Activated naive CD8-positive, alpha-beta T cell (primary cell): ENCODE results near the gene TLR8.
"Not testable (repeated sequence)": the region's sequence is repeated elsewhere in the genome, so short reads cannot be mapped to it uniquely, and the experiment has no call there.

Source experiments
- H3K27ac Mint-ChIP-seq: one replicate; pipeline ENCODE4 v1.8.0; 2021; ENCODE audit warnings: mixed read lengths
- H3K27me3 Mint-ChIP-seq: one replicate; pipeline ENCODE4 v1.8.0; 2021; ENCODE audit warnings: mixed read lengths
- H3K36me3 Mint-ChIP-seq: one replicate; pipeline ENCODE4 v1.8.0; 2021; ENCODE audit warnings: mixed read lengths
- H3K4me1 Mint-ChIP-seq: one replicate; pipeline ENCODE4 v1.8.0; 2021; ENCODE audit warnings: low read depth, mixed read lengths
- H3K4me3 Mint-ChIP-seq: one replicate; pipeline ENCODE4 v1.8.0; 2021; ENCODE audit warnings: mild to moderate bottlenecking, mixed read lengths
- H3K9me3 Mint-ChIP-seq: one replicate; pipeline ENCODE4 v1.8.0; 2021; ENCODE audit warnings: low read depth, mixed read lengths

Gene TLR8

DNA sequence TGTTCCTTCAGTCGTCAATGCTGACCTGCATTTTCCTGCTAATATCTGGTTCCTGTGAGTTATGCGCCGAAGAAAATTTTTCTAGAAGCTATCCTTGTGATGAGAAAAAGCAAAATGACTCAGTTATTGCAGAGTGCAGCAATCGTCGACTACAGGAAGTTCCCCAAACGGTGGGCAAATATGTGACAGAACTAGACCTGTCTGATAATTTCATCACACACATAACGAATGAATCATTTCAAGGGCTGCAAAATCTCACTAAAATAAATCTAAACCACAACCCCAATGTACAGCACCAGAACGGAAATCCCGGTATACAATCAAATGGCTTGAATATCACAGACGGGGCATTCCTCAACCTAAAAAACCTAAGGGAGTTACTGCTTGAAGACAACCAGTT lies 12.6 kb downstream of the TLR8 start:
- H3K27me3 Mint-ChIP-seq = no peaks in the 10 kb centered on the region
- H3K4me1 Mint-ChIP-seq = no peaks in the 10 kb centered on the region
- H3K4me3 Mint-ChIP-seq = no peak overlapping the region
- no peaks in the 10 kb centered on the region for H3K9me3 Mint-ChIP-seq
- no peak overlapping the region for H3K27ac Mint-ChIP-seq
- peaks cover 3% of the 10 kb centered on the region for H3K36me3 Mint-ChIP-seq

GRCh38 chrX:12919620-12920019 lies 13.2 kb downstream of the TLR8 start:
- H3K9me3 Mint-ChIP-seq = no peaks in the 10 kb centered on the region
- peaks cover 1% of the 10 kb centered on the region for H3K27me3 Mint-ChIP-seq
- no peak overlapping the region for H3K4me3 Mint-ChIP-seq
- no peak overlapping the region for H3K27ac Mint-ChIP-seq
- no peaks in the 10 kb centered on the region for H3K4me1 Mint-ChIP-seq
- peaks cover 3% of the 10 kb centered on the region for H3K36me3 Mint-ChIP-seq

- Mint-ChIP-seq H3K27me3 (peaks cover 1% of the 10 kb centered on the region), H3K27ac (no peak overlapping the region), H3K9me3 (no peaks in the 10 kb centered on the region), H3K4me1 (no peaks in the 10 kb centered on the region), H3K36me3 (peaks cover 3% of the 10 kb centered on the region), H3K4me3 (no peak overlapping the region)
Measured at GRCh38 chrX:12920990-12921389, 14.6 kb downstream of the TLR8 start.

GRCh38 chrX:12921886-12922598 lies 15.6 kb downstream of the TLR8 start:
- H3K9me3 Mint-ChIP-seq = no peaks in the 10 kb centered on the region
- no peak overlapping the region for H3K27ac Mint-ChIP-seq
- no peak overlapping the region for H3K4me3 Mint-ChIP-seq
- H3K27me3 Mint-ChIP-seq = peaks cover 1% of the 10 kb centered on the region
- no peaks in the 10 kb centered on the region for H3K4me1 Mint-ChIP-seq
- H3K36me3 Mint-ChIP-seq = peaks cover 3% of the 10 kb centered on the region

DNA sequence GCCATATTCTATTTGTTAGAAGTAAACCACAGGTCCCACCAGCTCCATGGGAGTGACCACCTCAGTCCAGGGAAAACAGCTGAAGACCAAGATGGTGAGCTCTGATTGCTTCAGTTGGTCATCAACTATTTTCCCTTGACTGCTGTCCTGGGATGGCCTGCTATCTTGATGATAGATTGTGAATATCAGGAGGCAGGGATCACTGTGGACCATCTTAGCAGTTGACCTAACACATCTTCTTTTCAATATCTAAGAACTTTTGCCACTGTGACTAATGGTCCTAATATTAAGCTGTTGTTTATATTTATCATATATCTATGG lies 16.1 kb downstream of the TLR8 start:
- H3K9me3 Mint-ChIP-seq = no peaks in the 10 kb centered on the region
- H3K4me3 Mint-ChIP-seq = no peak overlapping the region
- peaks cover 3% of the 10 kb centered on the region for H3K36me3 Mint-ChIP-seq
- no peaks in the 10 kb centered on the region for H3K4me1 Mint-ChIP-seq
- peaks cover 1% of the 10 kb centered on the region for H3K27me3 Mint-ChIP-seq
- no peak overlapping the region for H3K27ac Mint-ChIP-seq

DNA sequence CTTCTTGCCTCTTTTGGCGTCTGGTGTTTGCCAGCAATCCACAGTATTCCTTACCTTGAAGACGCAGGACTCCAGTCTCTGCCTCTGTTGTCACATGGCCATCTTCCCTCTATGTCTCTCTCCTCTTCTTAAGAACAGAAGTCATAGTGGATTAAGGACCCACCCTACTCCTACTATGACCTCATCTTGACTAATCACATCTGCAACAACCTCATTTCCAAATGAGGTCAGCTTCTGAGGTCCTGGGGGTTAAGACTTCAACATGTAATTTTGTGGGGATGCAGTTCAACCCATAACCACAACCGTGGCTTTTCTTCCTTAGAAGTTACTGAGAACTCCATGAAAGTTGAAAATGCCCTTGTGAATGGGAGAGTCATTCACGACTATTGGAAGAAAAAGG lies 23.3 kb downstream of the TLR8 start:
- no peaks in the 10 kb centered on the region for H3K27me3 Mint-ChIP-seq
- H3K4me1 Mint-ChIP-seq = no peaks in the 10 kb centered on the region
- H3K9me3 Mint-ChIP-seq = no peaks in the 10 kb centered on the region

GRCh38 chrX:12930150-12930549 lies 23.7 kb downstream of the TLR8 start:
- H3K4me1 Mint-ChIP-seq = no peaks in the 10 kb centered on the region
- no peak overlapping the region for H3K4me3 Mint-ChIP-seq
- H3K27ac Mint-ChIP-seq = no peak overlapping the region
- no peaks in the 10 kb centered on the region for H3K9me3 Mint-ChIP-seq
- H3K27me3 Mint-ChIP-seq = no peaks in the 10 kb centered on the region
- no peaks in the 10 kb centered on the region for H3K36me3 Mint-ChIP-seq

More for the DNA sequence above, 23.3 kb downstream of the TLR8 start:
- Mint-ChIP-seq H3K4me3 (no peak overlapping the region), H3K36me3 (no peaks in the 10 kb centered on the region), H3K27ac (no peak overlapping the region)

GRCh38 chrX:12932244-12932643 lies 25.8 kb downstream of the TLR8 start:
- Mint-ChIP-seq H3K27me3 (no peaks in the 10 kb centered on the region), H3K36me3 (no peaks in the 10 kb centered on the region), H3K27ac (no peak overlapping the region), H3K4me1 (no peaks in the 10 kb centered on the region), H3K4me3 (no peak overlapping the region), H3K9me3 (no peaks in the 10 kb centered on the region)

DNA sequence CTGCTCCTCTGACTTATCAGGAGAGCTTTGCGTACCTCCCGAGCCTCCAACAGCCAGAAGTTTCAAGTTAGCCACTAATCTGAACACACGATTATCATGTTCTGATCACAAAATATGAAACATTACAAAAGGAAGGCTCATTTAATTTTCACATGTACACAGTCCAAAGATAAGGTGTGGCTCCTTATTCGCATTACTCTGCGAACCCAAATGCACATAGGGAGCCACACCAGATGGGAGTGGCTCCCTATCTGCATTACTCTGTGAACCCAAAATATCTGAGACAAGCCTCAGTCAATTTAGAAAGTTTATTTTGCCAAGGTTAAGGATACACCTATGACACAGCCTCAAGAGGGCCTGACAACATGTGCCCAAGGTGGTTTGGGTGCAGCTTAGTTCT lies 28.4 kb downstream of the TLR8 start:
- H3K36me3 Mint-ChIP-seq = no peaks in the 10 kb centered on the region
- H3K9me3 Mint-ChIP-seq = no peaks in the 10 kb centered on the region
- H3K4me3 Mint-ChIP-seq = no peak overlapping the region
- no peaks in the 10 kb centered on the region for H3K27me3 Mint-ChIP-seq
- H3K4me1 Mint-ChIP-seq = no peaks in the 10 kb centered on the region
- no peak overlapping the region for H3K27ac Mint-ChIP-seq

GRCh38 chrX:12936947-12937346 lies 30.5 kb downstream of the TLR8 start:
- Mint-ChIP-seq H3K4me3 (no peak overlapping the region), H3K27me3 (no peaks in the 10 kb centered on the region), H3K9me3 (no peaks in the 10 kb centered on the region)

DNA sequence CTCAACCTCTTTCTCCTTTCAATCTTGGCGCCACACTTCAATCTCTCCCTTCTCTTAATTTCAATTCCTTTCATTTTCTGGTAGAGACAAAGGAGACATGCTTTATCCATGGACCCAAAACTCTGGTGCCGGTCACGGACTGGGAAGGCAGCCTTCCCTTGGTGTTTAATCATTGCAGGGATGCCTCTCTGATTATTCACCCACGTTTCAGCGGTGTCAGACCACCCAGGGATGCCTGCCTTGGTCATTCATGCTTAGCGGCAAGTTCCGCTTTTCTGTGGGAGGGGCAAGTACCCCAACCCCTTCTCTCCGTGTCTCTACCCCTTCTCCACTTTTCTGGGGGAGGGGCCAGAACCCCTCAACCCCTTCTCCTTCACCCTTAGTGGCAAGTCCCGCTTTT lies 34.1 kb downstream of the TLR8 start:
- not testable (repeated sequence) for H3K27me3 Mint-ChIP-seq, H3K4me1 Mint-ChIP-seq, H3K9me3 Mint-ChIP-seq, H3K27ac Mint-ChIP-seq, H3K36me3 Mint-ChIP-seq, H3K4me3 Mint-ChIP-seq

More at GRCh38 chrX:12936947-12937346, 30.5 kb downstream of the TLR8 start:
- Mint-ChIP-seq H3K36me3 (no peaks in the 10 kb centered on the region), H3K27ac (no peak overlapping the region), H3K4me1 (no peaks in the 10 kb centered on the region)

- H3K4me1 Mint-ChIP-seq = peaks cover 24% of the 10 kb centered on the region
- H3K4me3 Mint-ChIP-seq, H3K36me3 Mint-ChIP-seq, H3K27me3 Mint-ChIP-seq, H3K9me3 Mint-ChIP-seq, H3K27ac Mint-ChIP-seq: not testable (repeated sequence)
Measured at GRCh38 chrX:12943592-12943991, 37.2 kb downstream of the TLR8 start.

DNA sequence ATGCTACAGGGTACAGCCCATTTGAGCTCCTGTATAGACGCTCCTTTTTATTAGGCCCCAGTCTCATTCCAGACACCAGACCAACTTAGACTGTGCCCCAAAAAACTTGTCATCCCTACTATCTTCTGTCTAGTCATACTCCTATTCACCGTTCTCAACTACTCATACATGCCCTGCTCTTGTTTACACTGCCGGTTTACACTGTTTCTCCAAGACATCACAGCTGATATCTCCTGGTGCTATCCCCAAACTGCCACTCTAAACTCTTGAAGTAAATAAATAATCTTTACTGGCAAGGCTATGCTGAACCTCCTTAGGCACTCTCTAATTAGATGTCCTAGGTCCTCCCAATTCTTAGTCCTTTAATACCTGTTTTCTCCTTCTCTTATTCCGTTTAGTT lies 38.0 kb downstream of the TLR8 start:
- H3K27me3 Mint-ChIP-seq = not testable (repeated sequence)

DNA sequence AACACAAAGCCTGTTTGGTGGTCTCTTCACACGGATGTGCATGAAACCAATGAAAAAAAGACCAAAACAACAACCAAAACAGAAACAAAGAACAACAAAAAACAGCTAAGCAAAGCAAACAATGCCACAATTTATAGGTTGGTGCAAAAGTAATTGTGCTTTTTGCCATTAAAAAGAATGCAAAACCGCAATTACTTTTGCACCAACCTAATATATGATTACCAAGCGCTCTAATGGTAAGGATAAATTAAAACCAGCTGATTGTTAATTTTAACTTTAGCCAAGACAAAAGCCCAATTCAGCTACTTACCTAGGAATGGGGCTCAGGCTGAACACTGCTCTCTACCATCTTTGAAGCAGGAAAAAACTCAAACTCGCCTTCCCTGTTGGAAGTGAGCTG lies 39.1 kb downstream of the TLR8 start:
- H3K4me3 Mint-ChIP-seq = no peak overlapping the region
- H3K36me3 Mint-ChIP-seq = no peaks in the 10 kb centered on the region
- peaks cover 43% of the 10 kb centered on the region for H3K4me1 Mint-ChIP-seq
- H3K27ac Mint-ChIP-seq = peak overlapping the region; percentile 10
- H3K27me3 Mint-ChIP-seq = no peaks in the 10 kb centered on the region
- H3K9me3 Mint-ChIP-seq = no peaks in the 10 kb centered on the region

More for the DNA sequence above, 38.0 kb downstream of the TLR8 start:
- H3K36me3 Mint-ChIP-seq, H3K27ac Mint-ChIP-seq, H3K4me3 Mint-ChIP-seq, H3K9me3 Mint-ChIP-seq: not testable (repeated sequence)
- H3K4me1 Mint-ChIP-seq = peaks cover 33% of the 10 kb centered on the region

DNA sequence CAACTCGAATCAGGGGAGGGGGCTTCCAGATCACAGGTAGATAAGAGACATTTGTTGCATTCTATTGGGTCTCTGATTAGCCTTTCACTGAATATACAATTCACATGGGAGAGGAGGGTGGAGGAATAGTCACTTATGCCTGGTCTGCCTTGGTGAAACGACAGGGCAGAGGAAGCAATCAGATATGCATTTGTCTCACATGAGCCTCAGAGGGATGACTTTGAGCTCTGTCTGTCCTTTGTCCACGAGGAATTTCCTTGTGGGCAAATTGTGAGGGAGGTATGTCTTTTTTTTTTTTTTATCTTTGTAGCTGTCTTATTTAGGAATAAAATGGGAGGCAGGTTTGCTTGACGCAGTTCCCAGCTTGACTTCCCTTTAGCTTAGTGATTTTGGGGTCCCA lies 40.0 kb downstream of the TLR8 start:
- Mint-ChIP-seq H3K27ac (peak overlapping the region; percentile 96), H3K27me3 (no peaks in the 10 kb centered on the region), H3K36me3 (no peaks in the 10 kb centered on the region), H3K9me3 (no peaks in the 10 kb centered on the region), H3K4me1 (peaks cover 53% of the 10 kb centered on the region), H3K4me3 (peak overlapping the region; percentile 56)

- H3K9me3 Mint-ChIP-seq = no peaks in the 10 kb centered on the region
- no peaks in the 10 kb centered on the region for H3K27me3 Mint-ChIP-seq
- peak overlapping the region; percentile 56 for H3K4me3 Mint-ChIP-seq
- H3K36me3 Mint-ChIP-seq = no peaks in the 10 kb centered on the region
- H3K27ac Mint-ChIP-seq = peak overlapping the region; percentile 96
- peaks cover 57% of the 10 kb centered on the region for H3K4me1 Mint-ChIP-seq
Measured at GRCh38 chrX:12946838-12947544, 40.6 kb downstream of the TLR8 start.
